Neuronal stem cell (in vitro differentiated cells): Measurements from ENCODE around the gene MYDGF.

ENCODE experiments used
- DNase-seq: peaks from one replicate; pipeline ENCODE4 v3.0.0-alpha.2; 2013; ENCODE audit warnings: low spot score
- H2AFZ ChIP-seq: one replicate; pipeline ENCODE4 v1.6.1; 2013; ENCODE audit warnings: mild to moderate bottlenecking, low read length, inconsistent platforms
- H2AK5ac ChIP-seq: 2 replicates; pipeline ENCODE4 v1.6.1; 2013; ENCODE audit warnings: low read depth, mild to moderate bottlenecking, inconsistent platforms, low read length, moderate library complexity, mixed read lengths
- H2BK120ac ChIP-seq: 2 replicates; pipeline ENCODE4 v1.6.1; 2013; ENCODE audit warnings: low read depth, mild to moderate bottlenecking, inconsistent platforms, low read length, moderate library complexity, mixed read lengths
- H2BK12ac ChIP-seq: one replicate; pipeline ENCODE4 v1.6.1; 2013; ENCODE audit warnings: low read length, inconsistent platforms
- H2BK15ac ChIP-seq: 2 replicates; pipeline ENCODE4 v1.6.1; 2013; ENCODE audit warnings: mild to moderate bottlenecking, low read length, inconsistent platforms, mixed read lengths
- H2BK5ac ChIP-seq: one replicate; pipeline ENCODE4 v1.6.1; 2013; ENCODE audit warnings: inconsistent platforms, mild to moderate bottlenecking, low read length, moderate library complexity
- H3K14ac ChIP-seq: one replicate; pipeline ENCODE4 v1.6.1; 2013; ENCODE audit warnings: low read length, inconsistent platforms
- H3K18ac ChIP-seq: 2 replicates; pipeline ENCODE4 v1.6.1; 2013; ENCODE audit warnings: low read length, inconsistent platforms
- H3K23ac ChIP-seq: 2 replicates; pipeline ENCODE4 v1.6.1; 2013; ENCODE audit warnings: low read depth, mild to moderate bottlenecking, mixed read lengths, low read length, inconsistent platforms; ENCODE audit not compliant: poor library complexity
- H3K27ac ChIP-seq: replicated peaks from 3 replicates; pipeline ENCODE4 v1.5.1; 2013; ENCODE audit warnings: low read length, inconsistent platforms
- H3K27me3 ChIP-seq, 3 experiments: 2 replicates each; pipeline ENCODE4 v1.6.1; 2013; ENCODE audit warnings: low read length in 3 of 3, mild to moderate bottlenecking in 2 of 3, inconsistent platforms in 1 of 3, low read depth in 1 of 3, mixed read lengths in 1 of 3, moderate library complexity in 1 of 3; ENCODE audit not compliant: control insufficient read depth in 3 of 3, insufficient read depth in 3 of 3
- H3K36me3 ChIP-seq, 2 donors: replicated peaks in 1 of 2; 2 replicates each; pipeline ENCODE4 v1.6.1; 2013; ENCODE audit warnings: low read length in 2 of 2; ENCODE audit not compliant: control insufficient read depth in 2 of 2, insufficient read depth in 2 of 2
- H3K4ac ChIP-seq: 2 replicates; pipeline ENCODE4 v1.6.1; 2013; ENCODE audit warnings: inconsistent platforms, mild to moderate bottlenecking, low read length, moderate library complexity
- H3K4me1 ChIP-seq, 2 donors: 1 replicate in 1 of 2; 2 replicates in 1 of 2; pipeline ENCODE4 v1.6.1; 2013; ENCODE audit warnings: low read length in 2 of 2, low read depth in 1 of 2; ENCODE audit not compliant: control insufficient read depth in 2 of 2, insufficient read depth in 1 of 2
- H3K4me2 ChIP-seq: one replicate; pipeline ENCODE4 v1.6.1; 2013; ENCODE audit warnings: mild to moderate bottlenecking, low read length, inconsistent platforms; ENCODE audit not compliant: insufficient read depth, poor library complexity, severe bottlenecking
- H3K4me3 ChIP-seq, 2 donors: 2 replicates each; pipeline ENCODE4 v1.5.1; 2013; ENCODE audit warnings: low read length in 2 of 2, mild to moderate bottlenecking in 2 of 2, inconsistent platforms in 1 of 2, moderate library complexity in 1 of 2
- H3K79me1 ChIP-seq: one replicate; pipeline ENCODE4 v1.6.1; 2013; ENCODE audit warnings: low read depth, mild to moderate bottlenecking, inconsistent platforms, low read length, moderate library complexity
- H3K9ac ChIP-seq: one replicate; pipeline ENCODE4 v1.6.1; 2013; ENCODE audit warnings: mild to moderate bottlenecking, low read depth, low read length, inconsistent platforms; ENCODE audit not compliant: poor library complexity
- H3K9me3 ChIP-seq, 2 donors: replicated peaks in 1 of 2; 2 replicates each; pipeline versions ENCODE3 to v1.6.1; 2013; ENCODE audit warnings: low read length in 2 of 2, mild to moderate bottlenecking in 2 of 2, inconsistent platforms in 1 of 2, low read depth in 1 of 2, mixed read lengths in 1 of 2, moderate library complexity in 1 of 2; ENCODE audit not compliant: control insufficient read depth in 2 of 2, insufficient read depth in 1 of 2
- H4K8ac ChIP-seq: one replicate; pipeline ENCODE4 v1.6.1; 2013; ENCODE audit warnings: low read depth, mild to moderate bottlenecking, inconsistent platforms, low read length, moderate library complexity
- H4K91ac ChIP-seq: one replicate; pipeline ENCODE4 v1.6.1; 2013; ENCODE audit warnings: low read length, low read depth, mild to moderate bottlenecking, inconsistent platforms; ENCODE audit not compliant: poor library complexity
- WGBS, 2 donors: extraction: QIAGEN DNeasy Blood & Tissue Kit; methylation state at CpG; one replicate each; pipeline ENCODE4 v1.1.7; 2013; ENCODE audit warnings: missing lambda C conversion rate in 2 of 2, mixed read lengths in 1 of 2; ENCODE audit not compliant: insufficient read length in 2 of 2, insufficient replicate concordance in 1 of 2; ENCODE audit errors: extremely low coverage in 2 of 2; 5-methylcytosine and 5-hydroxymethylcytosine counted together

Gene MYDGF

GRCh38 chr19:4673726-4674125 lies 3.6 kb upstream of the MYDGF start:
- no peaks in the 10 kb centered on the region for H3K27me3 ChIP-seq

GRCh38 chr19:4673216-4673615 lies 3.1 kb upstream of the MYDGF start:
- Histone ChIP-seq H3K27me3 (no peaks in the 10 kb centered on the region), H3K9me3 (no peaks in the 10 kb centered on the region), H3K23ac (no peak overlapping the region), H2BK120ac (no peak overlapping the region), H2BK5ac (no peak overlapping the region), H2AFZ (no peak overlapping the region), H3K4ac (no peak overlapping the region), H4K8ac (no peak overlapping the region), H3K14ac (no peak overlapping the region), H3K79me1 (peaks cover 8% of the 10 kb centered on the region), H3K27ac (no peak overlapping the region), H3K4me3 (no peak overlapping the region), H3K9ac (no peak overlapping the region), H3K4me2 (no peak overlapping the region), H2BK12ac (no peak overlapping the region), H3K36me3 (peaks cover 0 to 25% of the 10 kb centered on the region in 2 donors), H4K91ac (no peak overlapping the region), H2AK5ac (no peak overlapping the region), H2BK15ac (no peak overlapping the region), H3K18ac (no peak overlapping the region), H3K4me1 (peaks cover 1 to 7% of the 10 kb centered on the region in 2 donors)
- WGBS, 2 donors, result no CpG with 5 or more reads among the region's 4 CpGs
- DNase-seq, result no peak

More at GRCh38 chr19:4673726-4674125, 3.6 kb upstream of the MYDGF start:
- Histone ChIP-seq H3K4me1 (peaks cover 1 to 7% of the 10 kb centered on the region in 2 donors), H2BK12ac (no peak overlapping the region), H3K23ac (no peak overlapping the region), H2BK120ac (no peak overlapping the region), H3K36me3 (peaks cover 0 to 25% of the 10 kb centered on the region in 2 donors), H3K18ac (no peak overlapping the region), H2BK15ac (no peak overlapping the region), H3K79me1 (peaks cover 8% of the 10 kb centered on the region), H3K27ac (no peak overlapping the region), H3K14ac (no peak overlapping the region), H2AFZ (no peak overlapping the region), H2BK5ac (no peak overlapping the region), H3K9me3 (no peaks in the 10 kb centered on the region), H4K91ac (no peak overlapping the region), H2AK5ac (no peak overlapping the region), H3K9ac (no peak overlapping the region), H3K4ac (no peak overlapping the region), H3K4me3 (no peak overlapping the region), H3K4me2 (no peak overlapping the region), H4K8ac (no peak overlapping the region)
- WGBS, 2 donors, result no CpG with 5 or more reads among the region's 4 CpGs
- no peak for DNase-seq

- H4K91ac ChIP-seq, result no peak overlapping the region
- no peak overlapping the region for H3K4me2 ChIP-seq
- no peak overlapping the region for H3K4me3 ChIP-seq
- peak overlapping the region; percentile 95 for H2AFZ ChIP-seq
- H3K36me3 ChIP-seq, result peaks cover 2 to 25% of the 10 kb centered on the region in 2 donors
- H3K79me1 ChIP-seq, result peaks cover 8% of the 10 kb centered on the region
- H2BK5ac ChIP-seq, result no peak overlapping the region
- WGBS, 2 donors, result no CpG with 5 or more reads among the region's 10 CpGs
- peak overlapping the region; percentile 71 for H3K14ac ChIP-seq
- H3K27ac ChIP-seq, result peak overlapping the region; percentile 21
- H2BK120ac ChIP-seq, result no peak overlapping the region
- no peaks in the 10 kb centered on the region for H3K9me3 ChIP-seq
- no peak overlapping the region for H3K4ac ChIP-seq
- H3K9ac ChIP-seq, result no peak overlapping the region
- DNase-seq, result no peak
- H3K23ac ChIP-seq, result no peak overlapping the region
- H3K27me3 ChIP-seq, result no peaks in the 10 kb centered on the region
- H2BK15ac ChIP-seq, result no peak overlapping the region
- H2AK5ac ChIP-seq, result no peak overlapping the region
- H3K18ac ChIP-seq, result no peak overlapping the region
- peaks cover 1 to 7% of the 10 kb centered on the region in 2 donors for H3K4me1 ChIP-seq
- no peak overlapping the region for H2BK12ac ChIP-seq
- H4K8ac ChIP-seq, result no peak overlapping the region
Measured at GRCh38 chr19:4671185-4671851, 1.2 kb upstream of the MYDGF start.

- Histone ChIP-seq H3K9me3 (peaks cover 0 to under 1% of the 10 kb centered on the region in 2 donors), H3K9ac (no peak overlapping the region), H4K91ac (no peak overlapping the region), H2AFZ (no peak overlapping the region), H2BK15ac (peak overlapping the region; percentile 37), H3K14ac (no peak overlapping the region), H3K4me2 (no peak overlapping the region), H3K36me3 (peaks cover 17 to 77% of the 10 kb centered on the region in 2 donors), H4K8ac (no peak overlapping the region), H3K79me1 (peaks cover 2% of the 10 kb centered on the region), H2AK5ac (no peak overlapping the region), H3K4me1 (peaks cover 0 to 4% of the 10 kb centered on the region in 2 donors), H2BK120ac (no peak overlapping the region), H3K27ac (no peak overlapping the region), H2BK12ac (peak overlapping the region; percentile 58), H2BK5ac (no peak overlapping the region), H3K23ac (no peak overlapping the region), H3K18ac (no peak overlapping the region), H3K4me3 (peak overlapping the region in 1 of 2 donors; percentile 55), H3K27me3 (no peaks in the 10 kb centered on the region), H3K4ac (no peak overlapping the region)
- DNase-seq, result no peak
- no CpG with 5 or more reads among the region's 12 CpGs for WGBS, 2 donors
Measured at GRCh38 chr19:4664642-4665041, 5.5 kb downstream of the MYDGF start.
